Measurements from ENCODE around the gene ATP2B2.

The ATP2B2 gene

GRCh38 chr3:10399634-10400033, 105.8 kb downstream of the ATP2B2 start:
- H3K36me3 ChIP-seq (replicated peaks; ENCODE audit: low read depth, low read length): no peaks in the 10 kb centered on the region
- no peaks in the 10 kb centered on the region for H3K79me2 ChIP-seq (ENCODE audit: low read length)
- TF ChIP-seq EZH2phosphoT487 (IDR thresholded peaks at IDR 0.05; ENCODE audit: low read depth) (no peak), CTCF (IDR thresholded peaks at IDR 0.05; ENCODE audit: low read depth, low read length) (no peak)
- no peak overlapping the region for H2AFZ ChIP-seq (ENCODE audit: low read depth, low read length)
- H3K4me3 ChIP-seq (ENCODE audit: low read length): no peak overlapping the region
- H3K9me3 ChIP-seq (ENCODE audit: insufficient read depth, low read length): no peaks in the 10 kb centered on the region
- no peak overlapping the region for H3K27ac ChIP-seq (ENCODE audit: low read length)
- no peak overlapping the region for H3K4me2 ChIP-seq (ENCODE audit: low read length)
- no peaks in the 10 kb centered on the region for H4K20me1 ChIP-seq (ENCODE audit: insufficient read depth, low read length)
- no peaks in the 10 kb centered on the region for H3K27me3 ChIP-seq (ENCODE audit: low read depth, low read length)
- H3K4me1 ChIP-seq (ENCODE audit: low read length): peaks cover 15% of the 10 kb centered on the region
- no peak overlapping the region for H3K9ac ChIP-seq (ENCODE audit: low read length)

DNA sequence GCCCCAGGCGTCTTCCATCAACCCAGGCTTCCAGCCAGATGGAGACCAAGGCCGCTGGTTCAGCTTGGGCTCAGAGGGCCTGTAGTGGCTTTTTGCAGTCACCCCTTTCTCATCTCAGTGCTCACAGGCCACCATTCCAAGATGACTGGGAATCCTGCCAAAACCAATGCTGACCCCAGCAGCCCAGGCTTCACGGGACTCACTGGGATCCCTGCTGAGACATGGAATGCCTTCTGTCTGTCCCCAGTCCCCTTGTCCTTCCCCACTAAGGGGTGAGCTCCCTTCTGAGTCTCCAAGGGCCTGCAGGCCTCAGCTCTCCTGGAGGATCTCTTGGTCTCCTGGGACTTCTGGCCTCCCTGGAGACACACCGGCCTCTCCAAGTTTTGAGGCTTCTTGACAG, 107.0 kb downstream of the ATP2B2 start:
- H3K4me1 ChIP-seq (ENCODE audit: low read length): peaks cover 15% of the 10 kb centered on the region
- H2AFZ ChIP-seq (ENCODE audit: low read depth, low read length): no peak overlapping the region
- H3K79me2 ChIP-seq (ENCODE audit: low read length): no peaks in the 10 kb centered on the region
- no peak overlapping the region for H3K9ac ChIP-seq (ENCODE audit: low read length)
- H3K27me3 ChIP-seq (ENCODE audit: low read depth, low read length): no peaks in the 10 kb centered on the region
- H3K9me3 ChIP-seq (ENCODE audit: insufficient read depth, low read length): no peaks in the 10 kb centered on the region
- H4K20me1 ChIP-seq (ENCODE audit: insufficient read depth, low read length): no peaks in the 10 kb centered on the region
- H3K4me3 ChIP-seq (ENCODE audit: low read length): no peak overlapping the region
- no peaks in the 10 kb centered on the region for H3K36me3 ChIP-seq (replicated peaks; ENCODE audit: low read depth, low read length)
- H3K27ac ChIP-seq (ENCODE audit: low read length): no peak overlapping the region
- H3K4me2 ChIP-seq (ENCODE audit: low read length): no peak overlapping the region
- TF ChIP-seq CTCF (IDR thresholded peaks at IDR 0.05; ENCODE audit: low read depth, low read length) (no peak), EZH2phosphoT487 (IDR thresholded peaks at IDR 0.05; ENCODE audit: low read depth) (no peak)

DNA sequence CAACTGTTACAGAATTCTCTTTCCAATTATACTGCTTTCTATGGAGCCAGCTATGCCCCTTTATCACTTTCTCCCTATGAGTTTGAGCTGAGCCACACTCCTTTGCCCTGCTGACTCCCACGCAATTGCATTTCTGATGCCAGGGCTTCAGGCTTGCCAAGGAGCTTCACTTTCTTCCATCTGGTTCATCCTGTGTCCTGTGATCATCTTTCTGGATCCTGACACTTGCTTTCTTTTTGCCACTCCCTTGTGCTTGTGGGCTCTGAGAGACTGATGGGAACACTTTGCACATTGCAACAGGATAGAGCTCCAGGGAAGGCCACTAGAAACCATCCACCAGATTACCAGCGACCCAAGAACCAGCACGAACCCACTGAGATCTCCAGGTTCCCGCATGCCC, 107.5 kb downstream of the ATP2B2 start:
- H4K20me1 ChIP-seq (ENCODE audit: insufficient read depth, low read length): no peaks in the 10 kb centered on the region
- no peaks in the 10 kb centered on the region for H3K36me3 ChIP-seq (replicated peaks; ENCODE audit: low read depth, low read length)
- no peak overlapping the region for H3K4me2 ChIP-seq (ENCODE audit: low read length)
- H3K9ac ChIP-seq (ENCODE audit: low read length): no peak overlapping the region
- H3K27ac ChIP-seq (ENCODE audit: low read length): no peak overlapping the region
- peaks cover 15% of the 10 kb centered on the region for H3K4me1 ChIP-seq (ENCODE audit: low read length)
- H3K79me2 ChIP-seq (ENCODE audit: low read length): no peaks in the 10 kb centered on the region
- H3K4me3 ChIP-seq (ENCODE audit: low read length): no peak overlapping the region
- H3K27me3 ChIP-seq (ENCODE audit: low read depth, low read length): no peaks in the 10 kb centered on the region
- H2AFZ ChIP-seq (ENCODE audit: low read depth, low read length): no peak overlapping the region
- no peaks in the 10 kb centered on the region for H3K9me3 ChIP-seq (ENCODE audit: insufficient read depth, low read length)
- TF ChIP-seq EZH2phosphoT487 (IDR thresholded peaks at IDR 0.05; ENCODE audit: low read depth) (no peak), CTCF (IDR thresholded peaks at IDR 0.05; ENCODE audit: low read depth, low read length) (no peak)

- Histone ChIP-seq H3K36me3 (replicated peaks; ENCODE audit: low read depth, low read length) (no peaks in the 10 kb centered on the region), H3K4me3 (ENCODE audit: low read length) (no peak overlapping the region), H2AFZ (ENCODE audit: low read depth, low read length) (no peak overlapping the region), H4K20me1 (ENCODE audit: insufficient read depth, low read length) (no peaks in the 10 kb centered on the region), H3K4me2 (ENCODE audit: low read length) (no peak overlapping the region), H3K79me2 (ENCODE audit: low read length) (no peaks in the 10 kb centered on the region), H3K9me3 (ENCODE audit: insufficient read depth, low read length) (no peaks in the 10 kb centered on the region), H3K27ac (ENCODE audit: low read length) (no peak overlapping the region), H3K9ac (ENCODE audit: low read length) (no peak overlapping the region), H3K4me1 (ENCODE audit: low read length) (peaks cover 21% of the 10 kb centered on the region), H3K27me3 (ENCODE audit: low read depth, low read length) (no peaks in the 10 kb centered on the region)
- TF ChIP-seq CTCF (IDR thresholded peaks at IDR 0.05; ENCODE audit: low read depth, low read length) (no peak), EZH2phosphoT487 (IDR thresholded peaks at IDR 0.05; ENCODE audit: low read depth) (no peak)
Observed at GRCh38 chr3:10396931-10397330, 108.5 kb downstream of the ATP2B2 start.
